Stomach (tissue), 9 donors: ENCODE data around the gene KRTAP10-6. TPM values are rescaled to one million over a fixed set of nuclear protein-coding genes. Genes with fewer than 3 reads are reported as not detected.

Source experiments
- DNase-seq, 2 donors: peaks; one replicate each; pipeline versions ENCODE4 v3.0.0 to v3.0.0-alpha.2; 2013 to 2019
- H3K27ac ChIP-seq, 5 donors: fragments of 200-600 bp in 4 of 5; sonication (generic) in 4 of 5; one replicate each; pipeline ENCODE4 v1.5.1; 2013 to 2019; ENCODE audit warnings: mild to moderate bottlenecking in 1 of 5, moderate library complexity in 1 of 5
- H3K27me3 ChIP-seq, 3 donors: fragments of 200-600 bp; sonication (generic); one replicate each; pipeline ENCODE4 v1.5.1; 2017 to 2019; ENCODE audit warnings: mixed run types in 1 of 3
- H3K36me3 ChIP-seq, 4 donors: fragments of 200-600 bp; sonication (generic); 1 replicate in 3 of 4; 2 replicates in 1 of 4; pipeline ENCODE4 v1.5.1; 2016 to 2019
- H3K4me1 ChIP-seq, 4 donors: fragments of 200-600 bp; sonication (generic); one replicate each; pipeline ENCODE4 v1.5.1; 2016 to 2019
- H3K4me3 ChIP-seq, 4 donors: fragments of 200-600 bp; sonication (generic) in 3 of 4; one replicate each; pipeline ENCODE4 v1.5.1; 2016 to 2019; ENCODE audit warnings: mild to moderate bottlenecking in 1 of 4
- H3K9me3 ChIP-seq, 4 donors: fragments of 200-600 bp; sonication (generic); one replicate each; pipeline ENCODE4 v1.5.1; 2016 to 2019
- EP300 ChIP-seq: sonication (generic); formaldehyde crosslinking; IDR thresholded peaks from one replicate; pipeline ENCODE4 v1.6.1; 2017; ENCODE audit warnings: antibody characterized with exemption
- POLR2A ChIP-seq, 4 donors: fragments of 450-650 bp; IDR thresholded peaks; one replicate each; pipeline ENCODE4 v1.6.1; 2016; ENCODE audit warnings: antibody characterized with exemption in 4 of 4, control low read depth in 2 of 4, mild to moderate bottlenecking in 1 of 4, moderate library complexity in 1 of 4
- POLR2AphosphoS5 ChIP-seq, 3 donors: sonication (generic); formaldehyde crosslinking; IDR thresholded peaks; one replicate each; pipeline ENCODE4 v1.6.1; 2016; ENCODE audit warnings: antibody characterized with exemption in 3 of 3
- WGBS, 5 donors: extraction: QIAGEN DNeasy Blood & Tissue Kit in 3 of 5; methylation state at CpG; one replicate each; pipeline versions ENCODE4 v1.1.5 to v1.1.7; 2013 to 2018; 5-methylcytosine and 5-hydroxymethylcytosine counted together
- intact Hi-C: fragments of 100-400 bp; cut with DNase I; formaldehyde crosslinking; loops from one replicate; pipeline ENCODE4 v1.15.1; 2023; ENCODE audit warnings: low total_unique reads
- polyA plus RNA-seq, 3 donors: library from polyadenylated mRNA; stranded (reverse); fragments of 200-250 nt; gene quantifications; one replicate each; pipeline ENCODE4 v1.2.3, GENCODE V29; 2013
- total RNA-seq, 5 donors: library from RNA; depleted of rRNA; stranded (reverse); fragments of >200 nt; gene quantifications; one replicate each; pipeline versions ENCODE4 v1.1.0 to v1.2.3, GENCODE V29; 2014 to 2016
- TF ChIP-seq, protein P1 (sequence below), 7 experiments: fragments of 450-650 bp in 4 of 7; fragments of 200-600 bp in 3 of 7; sonication (generic) in 3 of 7; IDR thresholded peaks; one replicate each; pipeline ENCODE4 v1.5.1; 2016 to 2019; ENCODE audit warnings: antibody characterized with exemption in 7 of 7, control low read depth in 2 of 7, mild to moderate bottlenecking in 1 of 7
- donor health status: healthy with polysubstance abuse.
- donor health status: Bipolar disorder and iron deficiency.
- donor health status: healthy.

Gene KRTAP10-6
- total and polyA plus RNA-seq, 8 donors = not detected

DNA sequence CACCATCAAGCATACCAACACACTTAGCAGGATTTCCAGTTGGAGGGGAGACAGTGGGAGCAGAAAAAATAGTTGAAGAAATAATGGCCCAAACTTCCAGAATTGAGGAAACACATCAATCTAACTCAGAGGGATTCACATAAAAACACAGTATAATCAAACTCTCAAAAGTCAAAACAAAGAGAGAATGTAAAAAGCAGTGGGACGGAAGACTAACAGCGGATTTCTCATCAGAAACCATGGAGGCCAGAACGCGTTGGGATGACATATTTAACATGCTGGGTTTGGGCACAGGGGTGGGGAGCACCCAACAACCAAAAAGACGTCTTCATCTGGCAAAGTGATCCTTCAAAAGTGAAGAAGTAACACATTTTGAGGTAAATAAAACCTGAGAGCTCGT, 27.6 kb upstream of the KRTAP10-6 start:
- Histone ChIP-seq H3K4me1 (no peaks in the 10 kb centered on the region), H3K27ac (no peak overlapping the region), H3K4me3 (no peak overlapping the region), H3K27me3 (peaks cover 0 to 16% (median 0%) of the 10 kb centered on the region in 3 donors), H3K36me3 (no peaks in the 10 kb centered on the region), H3K9me3 (peaks cover 0 to 34% (median 23%) of the 10 kb centered on the region in 4 donors)
- 82 to 92% (median 87%) methylated on average over 6 of the region's 6 CpGs for WGBS, 5 donors
- no peak for DNase-seq
- TF ChIP-seq POLR2AphosphoS5 (IDR thresholded peaks at IDR 0.05) (no peak), EP300 (no peak), POLR2A (IDR thresholded peaks at IDR 0.05) (no peak)
- TF ChIP-seq, protein P1, sequence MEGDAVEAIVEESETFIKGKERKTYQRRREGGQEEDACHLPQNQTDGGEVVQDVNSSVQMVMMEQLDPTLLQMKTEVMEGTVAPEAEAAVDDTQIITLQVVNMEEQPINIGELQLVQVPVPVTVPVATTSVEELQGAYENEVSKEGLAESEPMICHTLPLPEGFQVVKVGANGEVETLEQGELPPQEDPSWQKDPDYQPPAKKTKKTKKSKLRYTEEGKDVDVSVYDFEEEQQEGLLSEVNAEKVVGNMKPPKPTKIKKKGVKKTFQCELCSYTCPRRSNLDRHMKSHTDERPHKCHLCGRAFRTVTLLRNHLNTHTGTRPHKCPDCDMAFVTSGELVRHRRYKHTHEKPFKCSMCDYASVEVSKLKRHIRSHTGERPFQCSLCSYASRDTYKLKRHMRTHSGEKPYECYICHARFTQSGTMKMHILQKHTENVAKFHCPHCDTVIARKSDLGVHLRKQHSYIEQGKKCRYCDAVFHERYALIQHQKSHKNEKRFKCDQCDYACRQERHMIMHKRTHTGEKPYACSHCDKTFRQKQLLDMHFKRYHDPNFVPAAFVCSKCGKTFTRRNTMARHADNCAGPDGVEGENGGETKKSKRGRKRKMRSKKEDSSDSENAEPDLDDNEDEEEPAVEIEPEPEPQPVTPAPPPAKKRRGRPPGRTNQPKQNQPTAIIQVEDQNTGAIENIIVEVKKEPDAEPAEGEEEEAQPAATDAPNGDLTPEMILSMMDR (IDR thresholded peaks at IDR 0.05) = no peak
- intact Hi-C loops = no loop called here

GRCh38 chr21:44618909-44619308, 26.6 kb upstream of the KRTAP10-6 start:
- Histone ChIP-seq H3K4me1 (no peaks in the 10 kb centered on the region), H3K36me3 (no peaks in the 10 kb centered on the region), H3K4me3 (no peak overlapping the region), H3K27me3 (peaks cover 0 to 22% (median 0%) of the 10 kb centered on the region in 3 donors), H3K9me3 (peaks cover 0 to 25% (median 16%) of the 10 kb centered on the region in 4 donors), H3K27ac (peak overlapping the region in 2 of 5 donors; percentile 2 to 47)
- WGBS, 5 donors = 47 to 74% (median 55%) methylated on average over 3 of the region's 3 CpGs
- no peak for TF ChIP-seq POLR2A (IDR thresholded peaks at IDR 0.05)
- no peak for TF ChIP-seq POLR2AphosphoS5 (IDR thresholded peaks at IDR 0.05)
- no peak for TF ChIP-seq EP300
- TF ChIP-seq, protein P1 (IDR thresholded peaks at IDR 0.05) = no peak
- intact Hi-C loops = no loop called here
- peak in 1 of 2 donors; percentile 54 for DNase-seq

GRCh38 chr21:44618504-44618903, 26.2 kb upstream of the KRTAP10-6 start:
- TF ChIP-seq POLR2A (IDR thresholded peaks at IDR 0.05) = no peak
- no peak for TF ChIP-seq EP300
- TF ChIP-seq, protein P1 (IDR thresholded peaks at IDR 0.05) = peak in 4 of 7 experiments; percentile 8 to 19 (median 15)
- peaks cover 0 to 26% (median 0%) of the 10 kb centered on the region in 3 donors for H3K27me3 ChIP-seq
- peak in 1 of 2 donors; percentile 43 for DNase-seq
- peaks cover 0 to 21% (median 12%) of the 10 kb centered on the region in 4 donors for H3K9me3 ChIP-seq
- intact Hi-C loops = no loop called here
- H3K27ac ChIP-seq = peak overlapping the region in 2 of 5 donors; percentile 2 to 47
- H3K36me3 ChIP-seq = no peaks in the 10 kb centered on the region
- no peak overlapping the region for H3K4me3 ChIP-seq
- H3K4me1 ChIP-seq = no peaks in the 10 kb centered on the region
- WGBS, 5 donors = 10 to 24% (median 16%) methylated on average over 4 of the region's 4 CpGs

- 50 to 70% (median 61%) methylated on average over 4 to 8 of the region's 8 CpGs for WGBS, 5 donors
- H3K4me1 ChIP-seq = no peaks in the 10 kb centered on the region
- H3K4me3 ChIP-seq = no peak overlapping the region
- TF ChIP-seq POLR2A (IDR thresholded peaks at IDR 0.05) = no peak
- no peak for TF ChIP-seq POLR2AphosphoS5 (IDR thresholded peaks at IDR 0.05)
- TF ChIP-seq, protein P1 (IDR thresholded peaks at IDR 0.05) = no peak
- no peak for TF ChIP-seq EP300
- peaks cover 0 to 6% (median 2%) of the 10 kb centered on the region in 4 donors for H3K9me3 ChIP-seq
- H3K27ac ChIP-seq = no peak overlapping the region
- intact Hi-C loops = no loop called here
- H3K27me3 ChIP-seq = peaks cover 0 to 40% (median 0%) of the 10 kb centered on the region in 3 donors
- no peaks in the 10 kb centered on the region for H3K36me3 ChIP-seq
- DNase-seq = no peak
These were observed 24.8 kb upstream of the KRTAP10-6 start for GRCh38 chr21:44617071-44617501.
